Activated CD4-positive, alpha-beta T cell treated with anti-CD3 and anti-CD28 coated beads for 36 hours (primary cell): ENCODE measurements around the gene HAPLN2. TPM values are rescaled to one million over a fixed set of nuclear protein-coding genes. Genes with fewer than 3 reads are reported as not detected.

Experiments
- ATAC-seq: fragments of 200-7000 bp; cut with Tn5 transposase; one replicate; pipeline ENCODE4 v1.10.0; 2021; ENCODE audit warnings: mild to moderate bottlenecking, moderate library complexity
- CTCF ChIA-PET: fragments of 350-600 bp; sonication (Branson Sonifier 250); formaldehyde crosslinking; loops from one replicate; lab custom pipeline; 2021; ENCODE audit warnings: antibody characterized with exemption; lab: Charles Lee
- POLR2A ChIA-PET: fragments of 350-600 bp; sonication (Branson Sonifier 250); formaldehyde crosslinking; loops from one replicate; lab custom pipeline; 2021; ENCODE audit warnings: antibody characterized with exemption, inconsistent platforms; lab: Charles Lee
- DNase-seq: peaks from one replicate; pipeline ENCODE4 v3.0.0-alpha.2; 2020
- H3K27ac Mint-ChIP-seq: one replicate; pipeline ENCODE4 v1.8.0; 2021; ENCODE audit warnings: mixed read lengths
- H3K27me3 Mint-ChIP-seq: one replicate; pipeline ENCODE4 v1.8.0; 2021; ENCODE audit warnings: mixed read lengths
- H3K36me3 Mint-ChIP-seq: one replicate; pipeline ENCODE4 v1.8.0; 2021; ENCODE audit warnings: low read depth, mixed read lengths
- H3K4me1 Mint-ChIP-seq: one replicate; pipeline ENCODE4 v1.8.0; 2021; ENCODE audit warnings: mixed read lengths
- H3K4me3 Mint-ChIP-seq: one replicate; pipeline ENCODE4 v1.8.0; 2021; ENCODE audit warnings: mild to moderate bottlenecking, moderate library complexity, mixed read lengths
- H3K9me3 Mint-ChIP-seq: one replicate; pipeline ENCODE4 v1.8.0; 2021; ENCODE audit warnings: low read depth, mixed read lengths
- intact Hi-C, 2 experiments: fragments of 100-400 bp; cut with DNase I in 1 of 2; cut with micrococcal nuclease in 1 of 2; formaldehyde crosslinking; loops; one replicate each; pipeline versions ENCODE4 v1.14.2 to v1.15.1; 2022 to 2024; cut with DNase I, micrococcal nuclease
- total RNA-seq, 2 experiments: library from RNA; stranded (reverse); gene quantifications; one replicate each; pipeline ENCODE4 v1.2.3, GENCODE V29; 2021

The HAPLN2 gene
- total RNA-seq, 2 experiments from 2014 or later: 0.34 TPM; not detected in 1

GRCh38 chr1:156643778-156644092, 24.5 kb downstream of the HAPLN2 start:
- Mint-ChIP-seq H3K27me3 (peaks cover 79% of the 10 kb centered on the region), H3K36me3 (no peaks in the 10 kb centered on the region), H3K9me3 (no peaks in the 10 kb centered on the region), H3K27ac (no peak overlapping the region), H3K4me3 (no peak overlapping the region), H3K4me1 (peaks cover 22% of the 10 kb centered on the region)
- intact Hi-C loops: no loop called here
- peak; percentile 81 for ATAC-seq
- CTCF ChIA-PET: interaction anchor here (0.9 to 2.6 kb wide), 12 partner anchors 11 to 46 kb away, joined by 3 to 14 read pairs (median 7); no protein-coding TSS in a partner anchor
- DNase-seq: peak; percentile 56
- POLR2A ChIA-PET: no interaction called here

- DNase-seq (no peak), ATAC-seq (no peak)
- Mint-ChIP-seq H3K27ac (no peak overlapping the region), H3K9me3 (no peaks in the 10 kb centered on the region), H3K4me1 (peaks cover 22% of the 10 kb centered on the region), H3K27me3 (peaks cover 80% of the 10 kb centered on the region), H3K4me3 (no peak overlapping the region), H3K36me3 (no peaks in the 10 kb centered on the region)
- CTCF ChIA-PET: interaction anchor here (0.6 to 2.6 kb wide), 12 partner anchors 12 to 45 kb away, joined by 3 to 14 read pairs (median 7); no protein-coding TSS in a partner anchor
- POLR2A ChIA-PET: no interaction called here
- intact Hi-C loops: no loop called here
Measured at GRCh38 chr1:156644146-156644545, 24.9 kb downstream of the HAPLN2 start.

- ATAC-seq (no peak), DNase-seq (no peak)
- H3K27ac Mint-ChIP-seq: no peak overlapping the region
- peaks cover 22% of the 10 kb centered on the region for H3K4me1 Mint-ChIP-seq
- intact Hi-C loops: no loop called here
- no peaks in the 10 kb centered on the region for H3K36me3 Mint-ChIP-seq
- H3K4me3 Mint-ChIP-seq: no peak overlapping the region
- POLR2A ChIA-PET: no interaction called here
- H3K9me3 Mint-ChIP-seq: no peaks in the 10 kb centered on the region
- H3K27me3 Mint-ChIP-seq: peaks cover 75% of the 10 kb centered on the region
- CTCF ChIA-PET: interaction anchor here (0.6 to 2.6 kb wide), 10 partner anchors 11 to 45 kb away, joined by 3 to 14 read pairs (median 7); no protein-coding TSS in a partner anchor
Measured at GRCh38 chr1:156644640-156645039, 25.4 kb downstream of the HAPLN2 start.

- peaks cover 22% of the 10 kb centered on the region for H3K4me1 Mint-ChIP-seq
- ChIA-PET POLR2A (no interaction called here), CTCF (interaction anchor here (0.7 to 1.6 kb wide), 4 partner anchors 10 to 81 kb away, joined by 3 to 4 read pairs (median 3); no protein-coding TSS in a partner anchor)
- peaks cover 71% of the 10 kb centered on the region for H3K27me3 Mint-ChIP-seq
- intact Hi-C loops: no loop called here
- no peaks in the 10 kb centered on the region for H3K36me3 Mint-ChIP-seq
- no peaks in the 10 kb centered on the region for H3K9me3 Mint-ChIP-seq
- ATAC-seq (no peak), DNase-seq (no peak)
- H3K27ac Mint-ChIP-seq: no peak overlapping the region
- no peak overlapping the region for H3K4me3 Mint-ChIP-seq
Measured at GRCh38 chr1:156645056-156645455, 25.8 kb downstream of the HAPLN2 start.

- no peak for ATAC-seq
- CTCF ChIA-PET: interaction anchor here (0.6 to 1.6 kb wide), 6 partner anchors 9 to 81 kb away, joined by 3 to 4 read pairs (median 3); no protein-coding TSS in a partner anchor
- Mint-ChIP-seq H3K27me3 (peaks cover 71% of the 10 kb centered on the region), H3K27ac (no peak overlapping the region), H3K4me3 (no peak overlapping the region), H3K4me1 (peaks cover 22% of the 10 kb centered on the region), H3K36me3 (no peaks in the 10 kb centered on the region), H3K9me3 (no peaks in the 10 kb centered on the region)
- no peak for DNase-seq
- POLR2A ChIA-PET: no interaction called here
- intact Hi-C loops: no loop called here
Measured at GRCh38 chr1:156645666-156646065, 26.5 kb downstream of the HAPLN2 start.

GRCh38 chr1:156646738-156647211, 27.6 kb downstream of the HAPLN2 start:
- ChIA-PET CTCF (interaction anchor here (0.5 to 1.6 kb wide), 4 partner anchors 10 to 80 kb away, joined by 3 to 4 read pairs (median 3); no protein-coding TSS in a partner anchor), POLR2A (no interaction called here)
- DNase-seq (no peak), ATAC-seq (no peak)
- Mint-ChIP-seq H3K9me3 (no peaks in the 10 kb centered on the region), H3K27me3 (peaks cover 64% of the 10 kb centered on the region), H3K4me1 (peaks cover 14% of the 10 kb centered on the region), H3K4me3 (no peak overlapping the region), H3K27ac (no peak overlapping the region), H3K36me3 (no peaks in the 10 kb centered on the region)
- intact Hi-C loops: no loop called here

GRCh38 chr1:156647351-156647750, 28.1 kb downstream of the HAPLN2 start:
- H3K27ac Mint-ChIP-seq: no peak overlapping the region
- intact Hi-C loops: no loop called here
- H3K4me1 Mint-ChIP-seq: peaks cover 12% of the 10 kb centered on the region
- no peak overlapping the region for H3K4me3 Mint-ChIP-seq
- peaks cover 66% of the 10 kb centered on the region for H3K27me3 Mint-ChIP-seq
- H3K9me3 Mint-ChIP-seq: no peaks in the 10 kb centered on the region
- DNase-seq (no peak), ATAC-seq (no peak)
- H3K36me3 Mint-ChIP-seq: no peaks in the 10 kb centered on the region
- ChIA-PET POLR2A (no interaction called here), CTCF (interaction anchor here (2.4 to 2.7 kb wide), 2 partner anchors 12 to 42 kb away, joined by 7 to 8 read pairs; no protein-coding TSS in a partner anchor)

- H3K27ac Mint-ChIP-seq: no peak overlapping the region
- H3K27me3 Mint-ChIP-seq: peaks cover 62% of the 10 kb centered on the region
- ChIA-PET POLR2A (interaction anchor here (0.9 kb wide), 1 partner anchor 263 kb away, joined by 3 read pairs; no protein-coding TSS in a partner anchor), CTCF (interaction anchor here (0.5 to 2.9 kb wide), 12 partner anchors 10 to 242 kb away, joined by 3 to 13 read pairs (median 5); partner anchors contain the start of gene HAPLN2)
- DNase-seq (no peak), ATAC-seq (no peak)
- peaks cover 4% of the 10 kb centered on the region for H3K4me1 Mint-ChIP-seq
- H3K36me3 Mint-ChIP-seq: no peaks in the 10 kb centered on the region
- no peak overlapping the region for H3K4me3 Mint-ChIP-seq
- no peaks in the 10 kb centered on the region for H3K9me3 Mint-ChIP-seq
- intact Hi-C loops: no loop called here
Measured at GRCh38 chr1:156648496-156648895, 29.3 kb downstream of the HAPLN2 start.

- Mint-ChIP-seq H3K4me3 (no peak overlapping the region), H3K27ac (no peak overlapping the region), H3K4me1 (no peaks in the 10 kb centered on the region), H3K36me3 (no peaks in the 10 kb centered on the region), H3K9me3 (no peaks in the 10 kb centered on the region), H3K27me3 (peaks cover 63% of the 10 kb centered on the region)
- ATAC-seq: no peak
- ChIA-PET CTCF (interaction anchor here (0.5 to 2.9 kb wide), 11 partner anchors 9 to 242 kb away, joined by 3 to 13 read pairs (median 7); partner anchors contain the start of gene HAPLN2), POLR2A (interaction anchor here (0.9 kb wide), 1 partner anchor 264 kb away, joined by 3 read pairs; no protein-coding TSS in a partner anchor)
- intact Hi-C loops: no loop called here
- DNase-seq: no peak
Measured at GRCh38 chr1:156648951-156649350, 29.7 kb downstream of the HAPLN2 start.

- no peaks in the 10 kb centered on the region for H3K9me3 Mint-ChIP-seq
- no peak overlapping the region for H3K4me3 Mint-ChIP-seq
- peak; percentile 49 for DNase-seq
- H3K27me3 Mint-ChIP-seq: peaks cover 67% of the 10 kb centered on the region
- POLR2A ChIA-PET: no interaction called here
- peak; percentile 40 for ATAC-seq
- intact Hi-C loops: no loop called here
- H3K27ac Mint-ChIP-seq: no peak overlapping the region
- peaks cover 10% of the 10 kb centered on the region for H3K4me1 Mint-ChIP-seq
- CTCF ChIA-PET: interaction anchor here (0.7 to 1.1 kb wide), 2 partner anchors 28 to 64 kb away, joined by 3 to 4 read pairs; no protein-coding TSS in a partner anchor
- H3K36me3 Mint-ChIP-seq: no peaks in the 10 kb centered on the region
Measured at GRCh38 chr1:156652131-156652991, 33.1 kb downstream of the HAPLN2 start.

- intact Hi-C loops: no loop called here
Measured at GRCh38 chr1:156652992-156653355, 33.8 kb downstream of the HAPLN2 start.

More at GRCh38 chr1:156652992-156653355, 33.8 kb downstream of the HAPLN2 start:
- Mint-ChIP-seq H3K9me3 (no peaks in the 10 kb centered on the region), H3K4me1 (peaks cover 15% of the 10 kb centered on the region), H3K4me3 (no peak overlapping the region), H3K27me3 (peaks cover 64% of the 10 kb centered on the region), H3K27ac (no peak overlapping the region), H3K36me3 (no peaks in the 10 kb centered on the region)
- ChIA-PET CTCF (interaction anchor here (0.7 to 1.1 kb wide), 3 partner anchors 29 to 73 kb away, joined by 3 to 4 read pairs (median 3); no protein-coding TSS in a partner anchor), POLR2A (no interaction called here)
- DNase-seq (no peak), ATAC-seq (no peak)
